ENCODE measurements around the gene GPSM1.
A peak's percentile ranks its signal among the peaks of the same experiment; 100 is the strongest.

GPSM1 gene

GRCh38 chr9:136332482-136332983, 5.2 kb downstream of the GPSM1 start:
- DNase-seq (ENCODE audit: low spot score) = no peak

- DNase-seq (ENCODE audit: low spot score) = no peak
Measured at GRCh38 chr9:136333045-136333444, 5.7 kb downstream of the GPSM1 start.

- DNase-seq (ENCODE audit: low spot score) = no peak
Measured at GRCh38 chr9:136333486-136333885, 6.1 kb downstream of the GPSM1 start.

- DNase-seq (ENCODE audit: low spot score) = no peak
Measured at GRCh38 chr9:136334541-136334940, 7.2 kb downstream of the GPSM1 start.

GRCh38 chr9:136335296-136336155, 8.2 kb downstream of the GPSM1 start:
- DNase-seq (ENCODE audit: low spot score) = no peak

- DNase-seq (ENCODE audit: low spot score) = no peak
Measured at GRCh38 chr9:136336156-136336870, 9.0 kb downstream of the GPSM1 start.

- DNase-seq (ENCODE audit: low spot score) = no peak
Measured at GRCh38 chr9:136336881-136337280, 9.5 kb downstream of the GPSM1 start.

- DNase-seq (ENCODE audit: low spot score) = no peak
Measured at GRCh38 chr9:136337416-136338395, 10.4 kb downstream of the GPSM1 start.

- DNase-seq (ENCODE audit: low spot score) = no peak
Measured at GRCh38 chr9:136338511-136338910, 11.2 kb downstream of the GPSM1 start.

- DNase-seq (ENCODE audit: low spot score) = peak; percentile 74
Measured at GRCh38 chr9:136339173-136339957, 12.0 kb downstream of the GPSM1 start.

- DNase-seq (ENCODE audit: low spot score) = no peak
Measured at GRCh38 chr9:136339958-136340310, 12.6 kb downstream of the GPSM1 start.

GRCh38 chr9:136340356-136341041, 13.2 kb downstream of the GPSM1 start:
- DNase-seq (ENCODE audit: low spot score) = no peak

GRCh38 chr9:136341042-136341655, 13.8 kb downstream of the GPSM1 start:
- no peak for DNase-seq (ENCODE audit: low spot score)

- DNase-seq (ENCODE audit: low spot score) = no peak
Measured at GRCh38 chr9:136341769-136342168, 14.4 kb downstream of the GPSM1 start.

GRCh38 chr9:136342181-136343120, 15.1 kb downstream of the GPSM1 start:
- no peak for DNase-seq (ENCODE audit: low spot score)

GRCh38 chr9:136343121-136343883, 16.0 kb downstream of the GPSM1 start:
- no peak for DNase-seq (ENCODE audit: low spot score)

GRCh38 chr9:136343884-136344269, 16.5 kb downstream of the GPSM1 start:
- no peak for DNase-seq (ENCODE audit: low spot score)

GRCh38 chr9:136344544-136345280, 17.4 kb downstream of the GPSM1 start:
- no peak for DNase-seq (ENCODE audit: low spot score)
